GM10266 (cell line): Measurements from ENCODE around the gene TM7SF2.

Experiments
- DNase-seq: peaks from one replicate; pipeline ENCODE4 v3.0.0; 2012; ENCODE audit errors: extremely low spot score
- CTCF ChIP-seq: IDR thresholded peaks from 2 replicates; pipeline ENCODE4 v1.5.1; 2012; ENCODE audit warnings: mild to moderate bottlenecking, low read depth; ENCODE audit not compliant: control insufficient read depth, insufficient read depth; ENCODE audit errors: missing control alignments

Gene TM7SF2

GRCh38 chr11:65119670-65119995 lies 8.0 kb downstream of the TM7SF2 start:
- no peak for TF ChIP-seq CTCF
- no peak for DNase-seq

GRCh38 chr11:65120831-65121230 lies 9.2 kb downstream of the TM7SF2 start:
- DNase-seq: no peak
- TF ChIP-seq CTCF: no peak

- DNase-seq: no peak
- no peak for TF ChIP-seq CTCF
These were observed 9.8 kb downstream of the TM7SF2 start for GRCh38 chr11:65121447-65121864.

GRCh38 chr11:65121865-65122696 lies 10.4 kb downstream of the TM7SF2 start, which contains the start of the genes FAU and MRPL49:
Gene FAU (minus strand): TSS chr11:65122134. CDS start chr11:65121813, 321 bp downstream.
Gene MRPL49 (plus strand): TSS chr11:65122321. CDS start chr11:65122347, 26 bp downstream.
- peak; percentile 95 for DNase-seq
- no peak for TF ChIP-seq CTCF

- TF ChIP-seq CTCF: no peak
- DNase-seq: no peak
These were observed 13.0 kb downstream of the TM7SF2 start for GRCh38 chr11:65124480-65125196.

GRCh38 chr11:65125197-65126056 lies 13.8 kb downstream of the TM7SF2 start:
- DNase-seq: no peak
- TF ChIP-seq CTCF: no peak
